Activated naive CD8-positive, alpha-beta T cell (primary cell): Measurements from ENCODE around the gene ADAP2.
A peak's percentile ranks its signal among the peaks of the same experiment; 100 is the strongest.
"Not testable (repeated sequence)": the region's sequence is repeated elsewhere in the genome, so short reads cannot be mapped to it uniquely, and the experiment has no call there.

Experiments used
- H3K27ac Mint-ChIP-seq: one replicate; pipeline ENCODE4 v1.8.0; 2021; ENCODE audit warnings: mixed read lengths
- H3K27me3 Mint-ChIP-seq: one replicate; pipeline ENCODE4 v1.8.0; 2021; ENCODE audit warnings: mixed read lengths
- H3K36me3 Mint-ChIP-seq: one replicate; pipeline ENCODE4 v1.8.0; 2021; ENCODE audit warnings: mixed read lengths
- H3K4me1 Mint-ChIP-seq: one replicate; pipeline ENCODE4 v1.8.0; 2021; ENCODE audit warnings: low read depth, mixed read lengths
- H3K4me3 Mint-ChIP-seq: one replicate; pipeline ENCODE4 v1.8.0; 2021; ENCODE audit warnings: mild to moderate bottlenecking, mixed read lengths
- H3K9me3 Mint-ChIP-seq: one replicate; pipeline ENCODE4 v1.8.0; 2021; ENCODE audit warnings: low read depth, mixed read lengths

ADAP2 gene

GRCh38 chr17:30922235-30923030 is 688 bp downstream of the ADAP2 start:
- Mint-ChIP-seq H3K27me3 (peaks cover 32% of the 10 kb centered on the region), H3K9me3 (no peaks in the 10 kb centered on the region), H3K27ac (no peak overlapping the region), H3K36me3 (no peaks in the 10 kb centered on the region), H3K4me3 (peak overlapping the region; percentile 85), H3K4me1 (peaks cover 10% of the 10 kb centered on the region)

GRCh38 chr17:30924341-30924740 is 2.6 kb downstream of the ADAP2 start:
- H3K27me3 Mint-ChIP-seq = peaks cover 32% of the 10 kb centered on the region
- H3K4me3 Mint-ChIP-seq = no peak overlapping the region
- no peak overlapping the region for H3K27ac Mint-ChIP-seq
- no peaks in the 10 kb centered on the region for H3K36me3 Mint-ChIP-seq
- peaks cover 10% of the 10 kb centered on the region for H3K4me1 Mint-ChIP-seq
- no peaks in the 10 kb centered on the region for H3K9me3 Mint-ChIP-seq

- Mint-ChIP-seq H3K27me3 (peaks cover 21% of the 10 kb centered on the region), H3K36me3 (no peaks in the 10 kb centered on the region), H3K9me3 (no peaks in the 10 kb centered on the region), H3K4me3 (no peak overlapping the region), H3K27ac (no peak overlapping the region), H3K4me1 (peaks cover 6% of the 10 kb centered on the region)
Observed at GRCh38 chr17:30926516-30926915, 4.8 kb downstream of the ADAP2 start.

- no peak overlapping the region for H3K27ac Mint-ChIP-seq
- peaks cover 2% of the 10 kb centered on the region for H3K4me1 Mint-ChIP-seq
- H3K36me3 Mint-ChIP-seq = no peaks in the 10 kb centered on the region
- H3K9me3 Mint-ChIP-seq = no peaks in the 10 kb centered on the region
- H3K4me3 Mint-ChIP-seq = no peak overlapping the region
- H3K27me3 Mint-ChIP-seq = peaks cover 19% of the 10 kb centered on the region
Observed at GRCh38 chr17:30927756-30928155, 6.0 kb downstream of the ADAP2 start.

GRCh38 chr17:30928584-30928983 is 6.8 kb downstream of the ADAP2 start:
- Mint-ChIP-seq H3K4me1 (no peaks in the 10 kb centered on the region), H3K4me3 (no peak overlapping the region), H3K36me3 (no peaks in the 10 kb centered on the region), H3K27me3 (peaks cover 17% of the 10 kb centered on the region), H3K9me3 (no peaks in the 10 kb centered on the region), H3K27ac (no peak overlapping the region)

GRCh38 chr17:30929081-30929633 is 7.4 kb downstream of the ADAP2 start:
- Mint-ChIP-seq H3K27me3 (peaks cover 17% of the 10 kb centered on the region), H3K4me1 (no peaks in the 10 kb centered on the region), H3K36me3 (no peaks in the 10 kb centered on the region), H3K9me3 (no peaks in the 10 kb centered on the region), H3K27ac (no peak overlapping the region), H3K4me3 (no peak overlapping the region)

GRCh38 chr17:30929861-30930260 is 8.1 kb downstream of the ADAP2 start:
- H3K27ac Mint-ChIP-seq, H3K9me3 Mint-ChIP-seq, H3K4me3 Mint-ChIP-seq, H3K4me1 Mint-ChIP-seq, H3K36me3 Mint-ChIP-seq: not testable (repeated sequence)
- H3K27me3 Mint-ChIP-seq = peaks cover 13% of the 10 kb centered on the region

GRCh38 chr17:30930495-30930894 is 8.8 kb downstream of the ADAP2 start:
- Mint-ChIP-seq H3K4me3 (no peak overlapping the region), H3K4me1 (no peaks in the 10 kb centered on the region), H3K9me3 (no peaks in the 10 kb centered on the region), H3K27me3 (peaks cover 13% of the 10 kb centered on the region), H3K27ac (no peak overlapping the region), H3K36me3 (no peaks in the 10 kb centered on the region)

GRCh38 chr17:30931582-30931981 is 9.8 kb downstream of the ADAP2 start:
- not testable (repeated sequence) for H3K27ac Mint-ChIP-seq, H3K36me3 Mint-ChIP-seq, H3K27me3 Mint-ChIP-seq, H3K4me1 Mint-ChIP-seq, H3K9me3 Mint-ChIP-seq, H3K4me3 Mint-ChIP-seq

- no peaks in the 10 kb centered on the region for H3K27me3 Mint-ChIP-seq
- H3K4me1 Mint-ChIP-seq = no peaks in the 10 kb centered on the region
- no peak overlapping the region for H3K4me3 Mint-ChIP-seq
- H3K36me3 Mint-ChIP-seq = no peaks in the 10 kb centered on the region
- no peak overlapping the region for H3K27ac Mint-ChIP-seq
- H3K9me3 Mint-ChIP-seq = no peaks in the 10 kb centered on the region
Observed at GRCh38 chr17:30933966-30934365, 12.2 kb downstream of the ADAP2 start.

GRCh38 chr17:30939051-30939689 is 17.4 kb downstream of the ADAP2 start:
- H3K4me3 Mint-ChIP-seq = no peak overlapping the region
- H3K27ac Mint-ChIP-seq = no peak overlapping the region
- no peaks in the 10 kb centered on the region for H3K4me1 Mint-ChIP-seq
- no peaks in the 10 kb centered on the region for H3K36me3 Mint-ChIP-seq
- H3K9me3 Mint-ChIP-seq = no peaks in the 10 kb centered on the region
- H3K27me3 Mint-ChIP-seq = no peaks in the 10 kb centered on the region

GRCh38 chr17:30942308-30943079 is 20.7 kb downstream of the ADAP2 start:
- H3K27me3 Mint-ChIP-seq = no peaks in the 10 kb centered on the region

GRCh38 chr17:30947796-30948195 is 26.1 kb downstream of the ADAP2 start:
- no peaks in the 10 kb centered on the region for H3K36me3 Mint-ChIP-seq
- H3K27me3 Mint-ChIP-seq = no peaks in the 10 kb centered on the region
- H3K9me3 Mint-ChIP-seq = no peaks in the 10 kb centered on the region
- no peak overlapping the region for H3K4me3 Mint-ChIP-seq
- H3K4me1 Mint-ChIP-seq = no peaks in the 10 kb centered on the region
- no peak overlapping the region for H3K27ac Mint-ChIP-seq

More at GRCh38 chr17:30942308-30943079, 20.7 kb downstream of the ADAP2 start:
- Mint-ChIP-seq H3K4me1 (no peaks in the 10 kb centered on the region), H3K9me3 (no peaks in the 10 kb centered on the region), H3K4me3 (no peak overlapping the region), H3K27ac (no peak overlapping the region), H3K36me3 (no peaks in the 10 kb centered on the region)

GRCh38 chr17:30950189-30950588 is 28.4 kb downstream of the ADAP2 start:
- no peaks in the 10 kb centered on the region for H3K4me1 Mint-ChIP-seq
- H3K4me3 Mint-ChIP-seq = no peak overlapping the region
- no peaks in the 10 kb centered on the region for H3K27me3 Mint-ChIP-seq
- H3K36me3 Mint-ChIP-seq = no peaks in the 10 kb centered on the region
- no peaks in the 10 kb centered on the region for H3K9me3 Mint-ChIP-seq
- H3K27ac Mint-ChIP-seq = no peak overlapping the region
